Lower leg skin (tissue), 3 donors: Measurements from ENCODE around the gene TEX261.
"Not testable (repeated sequence)": the region's sequence is repeated elsewhere in the genome, so short reads cannot be mapped to it uniquely, and the experiment has no call there.

Source experiments
- POLR2A ChIP-seq, 2 donors: fragments of 450-650 bp; IDR thresholded peaks; one replicate each; pipeline ENCODE4 v1.6.1; 2016 to 2017; ENCODE audit warnings: antibody characterized with exemption in 2 of 2, mild to moderate bottlenecking in 1 of 2, moderate library complexity in 1 of 2
- TF ChIP-seq, protein P1 (sequence below), 3 donors: fragments of 450-650 bp; IDR thresholded peaks; one replicate each; pipeline ENCODE4 v1.5.1; 2016; ENCODE audit warnings: antibody characterized with exemption in 3 of 3, mild to moderate bottlenecking in 3 of 3, moderate library complexity in 2 of 3

DNA sequence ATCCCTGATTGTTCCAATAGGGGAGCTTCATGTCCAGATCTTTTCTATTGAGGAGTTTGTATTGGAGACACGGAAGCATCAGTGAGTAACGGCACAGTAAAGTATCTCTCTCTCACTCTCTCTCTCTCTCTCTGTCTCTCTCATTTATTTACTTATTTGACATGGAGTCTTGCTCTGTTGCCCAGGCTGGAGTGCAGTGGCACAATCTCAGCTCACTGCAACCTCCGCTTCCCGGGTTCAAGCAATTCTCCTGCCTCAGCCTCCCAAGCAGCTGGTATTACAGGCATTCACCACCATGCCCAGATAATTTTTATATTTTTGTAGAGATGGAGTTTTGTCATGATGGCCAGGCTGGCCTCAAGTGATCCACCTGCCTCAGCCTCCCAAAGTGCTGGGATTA is 4.2 kb upstream of the TEX261 start:
- TF ChIP-seq, protein P1, sequence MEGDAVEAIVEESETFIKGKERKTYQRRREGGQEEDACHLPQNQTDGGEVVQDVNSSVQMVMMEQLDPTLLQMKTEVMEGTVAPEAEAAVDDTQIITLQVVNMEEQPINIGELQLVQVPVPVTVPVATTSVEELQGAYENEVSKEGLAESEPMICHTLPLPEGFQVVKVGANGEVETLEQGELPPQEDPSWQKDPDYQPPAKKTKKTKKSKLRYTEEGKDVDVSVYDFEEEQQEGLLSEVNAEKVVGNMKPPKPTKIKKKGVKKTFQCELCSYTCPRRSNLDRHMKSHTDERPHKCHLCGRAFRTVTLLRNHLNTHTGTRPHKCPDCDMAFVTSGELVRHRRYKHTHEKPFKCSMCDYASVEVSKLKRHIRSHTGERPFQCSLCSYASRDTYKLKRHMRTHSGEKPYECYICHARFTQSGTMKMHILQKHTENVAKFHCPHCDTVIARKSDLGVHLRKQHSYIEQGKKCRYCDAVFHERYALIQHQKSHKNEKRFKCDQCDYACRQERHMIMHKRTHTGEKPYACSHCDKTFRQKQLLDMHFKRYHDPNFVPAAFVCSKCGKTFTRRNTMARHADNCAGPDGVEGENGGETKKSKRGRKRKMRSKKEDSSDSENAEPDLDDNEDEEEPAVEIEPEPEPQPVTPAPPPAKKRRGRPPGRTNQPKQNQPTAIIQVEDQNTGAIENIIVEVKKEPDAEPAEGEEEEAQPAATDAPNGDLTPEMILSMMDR (IDR thresholded peaks at IDR 0.05), result not testable (repeated sequence)
- TF ChIP-seq POLR2A (IDR thresholded peaks at IDR 0.05), result not testable (repeated sequence)
